WTC11 (cell line): Measurements from ENCODE around the gene STAC. TPM values are rescaled to one million over a fixed set of nuclear protein-coding genes. Genes with fewer than 3 reads are reported as not detected.

ENCODE experiments used
- ATAC-seq: fragments of 200-7000 bp; cut with Tn5 transposase; 2 replicates; pipeline ENCODE4 v1.10.0; 2021; ENCODE audit warnings: mild to moderate bottlenecking, moderate library complexity
- CTCF ChIA-PET: fragments of 300-600 bp; sonication (Branson Sonifier 250); formaldehyde crosslinking; loops from one replicate; lab custom pipeline; 2021; ENCODE audit warnings: antibody characterized with exemption; lab: Charles Lee
- POLR2A ChIA-PET: fragments of 350-600 bp; sonication (Branson Sonifier 250); formaldehyde crosslinking; loops from one replicate; lab custom pipeline; 2021; ENCODE audit warnings: antibody characterized with exemption; lab: Charles Lee
- DNase-seq: peaks from one replicate; pipeline ENCODE4 v3.0.0; 2021; ENCODE audit warnings: low spot score
- H3K27ac Mint-ChIP-seq: 2 replicates; pipeline ENCODE4 v1.8.0; 2021; ENCODE audit warnings: mixed read lengths
- H3K27me3 Mint-ChIP-seq: 2 replicates; pipeline ENCODE4 v1.8.0; 2021; ENCODE audit warnings: low read depth, mild to moderate bottlenecking, moderate library complexity, mixed read lengths
- H3K36me3 Mint-ChIP-seq: 2 replicates; pipeline ENCODE4 v1.8.0; 2021; ENCODE audit warnings: mixed read lengths
- H3K4me1 Mint-ChIP-seq: 2 replicates; pipeline ENCODE4 v1.8.0; 2022; ENCODE audit warnings: mixed read lengths
- H3K4me3 Mint-ChIP-seq: 2 replicates; pipeline ENCODE4 v1.8.0; 2021; ENCODE audit warnings: mild to moderate bottlenecking, moderate library complexity, mixed read lengths
- H3K9me3 Mint-ChIP-seq: 2 replicates; pipeline ENCODE4 v1.8.0; 2021; ENCODE audit warnings: mixed read lengths
- ATF1 ChIP-seq: sonication (generic); formaldehyde crosslinking; IDR thresholded peaks from 2 replicates; pipeline ENCODE4 v1.8.1; 2023; ENCODE audit warnings: mild to moderate bottlenecking, moderate library complexity, missing genetic modification reagents
- ATF2 ChIP-seq: sonication (generic); formaldehyde crosslinking; IDR thresholded peaks from 2 replicates; pipeline ENCODE4 v1.8.1; 2022; ENCODE audit warnings: low read depth, missing genetic modification reagents, borderline replicate concordance
- ATF6 ChIP-seq: sonication (generic); formaldehyde crosslinking; IDR thresholded peaks from 2 replicates; pipeline ENCODE4 v1.8.1; 2023; ENCODE audit warnings: mild to moderate bottlenecking, missing genetic modification reagents
- E2F1 ChIP-seq: sonication (generic); formaldehyde crosslinking; IDR thresholded peaks from 2 replicates; pipeline ENCODE4 v1.8.0; 2022; ENCODE audit warnings: mild to moderate bottlenecking, missing genetic modification reagents
- ERG ChIP-seq: fragments of 250-450 bp; sonication (Bioruptor Pico); IDR thresholded peaks from 2 replicates; pipeline ENCODE4 v1.8.0; 2021; ENCODE audit warnings: mild to moderate bottlenecking
- ETV6 ChIP-seq: sonication (generic); formaldehyde crosslinking; IDR thresholded peaks from 2 replicates; pipeline ENCODE4 v1.8.1; 2022; ENCODE audit warnings: mild to moderate bottlenecking, missing genetic modification reagents
- FOXP4 ChIP-seq: sonication (generic); formaldehyde crosslinking; IDR thresholded peaks from 2 replicates; pipeline ENCODE4 v1.8.0; 2022; ENCODE audit warnings: mild to moderate bottlenecking, missing genetic modification reagents
- GABPB1 ChIP-seq: sonication (generic); formaldehyde crosslinking; IDR thresholded peaks from 2 replicates; pipeline ENCODE4 v1.8.1; 2023; ENCODE audit warnings: mild to moderate bottlenecking, missing genetic modification reagents
- GTF2I ChIP-seq: fragments of 250-450 bp; sonication (Bioruptor Pico); conservative IDR thresholded peaks from 2 replicates; pipeline ENCODE4 v1.4.0; 2021; ENCODE audit warnings: mild to moderate bottlenecking
- HMGA2 ChIP-seq: fragments of 250-450 bp; sonication (Bioruptor Pico); IDR thresholded peaks from 2 replicates; pipeline ENCODE4 v1.4.0; 2021; ENCODE audit warnings: mild to moderate bottlenecking, moderate library complexity
- IRF1 ChIP-seq: sonication (generic); formaldehyde crosslinking; IDR thresholded peaks from 2 replicates; pipeline ENCODE4 v1.8.0; 2023; ENCODE audit warnings: missing genetic modification reagents
- IRF2 ChIP-seq: sonication (generic); formaldehyde crosslinking; IDR thresholded peaks from 2 replicates; pipeline ENCODE4 v1.8.0; 2022; ENCODE audit warnings: low read depth, missing genetic modification reagents, borderline replicate concordance
- MAX ChIP-seq: sonication (generic); formaldehyde crosslinking; IDR thresholded peaks from 2 replicates; pipeline ENCODE4 v1.8.0; 2022; ENCODE audit warnings: mild to moderate bottlenecking, missing genetic modification reagents
- MYBL2 ChIP-seq: sonication (generic); formaldehyde crosslinking; IDR thresholded peaks from 2 replicates; pipeline ENCODE4 v1.8.1; 2023; ENCODE audit warnings: mild to moderate bottlenecking, moderate library complexity, missing genetic modification reagents
- NFATC4 ChIP-seq: fragments of 250-450 bp; sonication (Bioruptor Pico); IDR thresholded peaks from 2 replicates; pipeline ENCODE4 v1.9.0; 2021; ENCODE audit warnings: mild to moderate bottlenecking
- NR3C1 ChIP-seq: sonication (generic); formaldehyde crosslinking; conservative IDR thresholded peaks from 2 replicates; pipeline ENCODE4 v1.8.1; 2023; ENCODE audit warnings: low read depth, mild to moderate bottlenecking, missing genetic modification reagents
- RELA ChIP-seq: sonication (generic); formaldehyde crosslinking; IDR thresholded peaks from 2 replicates; pipeline ENCODE4 v1.8.1; 2022; ENCODE audit warnings: missing genetic modification reagents, mild to moderate bottlenecking, borderline replicate concordance
- SOX15 ChIP-seq: fragments of 250-450 bp; sonication (Bioruptor Pico); IDR thresholded peaks from 2 replicates; pipeline ENCODE4 v1.9.0; 2021; ENCODE audit warnings: mild to moderate bottlenecking
- TCF7 ChIP-seq: sonication (generic); formaldehyde crosslinking; IDR thresholded peaks from 2 replicates; pipeline ENCODE4 v1.8.0; 2022; ENCODE audit warnings: mild to moderate bottlenecking, low read depth, missing genetic modification reagents, moderate library complexity
- TEAD1 ChIP-seq: sonication (generic); formaldehyde crosslinking; IDR thresholded peaks from 2 replicates; pipeline ENCODE4 v1.8.0; 2022; ENCODE audit warnings: mild to moderate bottlenecking, missing genetic modification reagents
- USF1 ChIP-seq: sonication (generic); formaldehyde crosslinking; IDR thresholded peaks from 2 replicates; pipeline ENCODE4 v1.8.0; 2022; ENCODE audit warnings: mild to moderate bottlenecking, missing genetic modification reagents
- ZNF219 ChIP-seq: sonication (generic); formaldehyde crosslinking; IDR thresholded peaks from 2 replicates; pipeline ENCODE4 v1.8.0; 2023; ENCODE audit warnings: missing genetic modification reagents, mild to moderate bottlenecking, borderline replicate concordance
- ZNF232 ChIP-seq: sonication (generic); formaldehyde crosslinking; IDR thresholded peaks from 2 replicates; pipeline ENCODE4 v1.8.0; 2022; ENCODE audit warnings: mild to moderate bottlenecking, missing genetic modification reagents
- ZNF317 ChIP-seq: sonication (generic); formaldehyde crosslinking; IDR thresholded peaks from 2 replicates; pipeline ENCODE4 v1.8.1; 2023; ENCODE audit warnings: low read depth, mild to moderate bottlenecking, moderate library complexity, missing genetic modification reagents, borderline replicate concordance
- ZNF396 ChIP-seq: fragments of 250-450 bp; sonication (Bioruptor Pico); IDR thresholded peaks from 2 replicates; pipeline ENCODE4 v1.8.0; 2021; ENCODE audit warnings: mild to moderate bottlenecking, moderate library complexity, borderline replicate concordance
- ZNF671 ChIP-seq: fragments of 250-450 bp; sonication (Bioruptor Pico); IDR thresholded peaks from 2 replicates; pipeline ENCODE4 v1.8.0; 2021; ENCODE audit warnings: mild to moderate bottlenecking
- total RNA-seq: library from RNA; stranded (reverse); gene quantifications from 3 replicates; pipeline ENCODE4 v1.2.3, GENCODE V29; 2021

STAC gene
- total RNA-seq, 1 experiment from 2014 or later: 5.6 TPM

- TF ChIP-seq IRF2 (CRISPR knock-in tag) (no peak), ZNF671 (CRISPR knock-in tag) (no peak)
Measured at GRCh38 chr3:36411587-36411986, 31.3 kb downstream of the STAC start (continued).

- ChIA-PET CTCF (no interaction called here), POLR2A (no interaction called here)
- no peaks in the 10 kb centered on the region for H3K27me3 Mint-ChIP-seq
- H3K4me3 Mint-ChIP-seq: no peak overlapping the region
- peaks cover 25% of the 10 kb centered on the region for H3K36me3 Mint-ChIP-seq
- no peak for ATAC-seq
- H3K4me1 Mint-ChIP-seq: peaks cover 16% of the 10 kb centered on the region
- H3K9me3 Mint-ChIP-seq: peaks cover 32% of the 10 kb centered on the region
- no peak for DNase-seq
- no peak overlapping the region for H3K27ac Mint-ChIP-seq
- TF ChIP-seq GABPB1 (CRISPR knock-in tag) (no peak), IRF1 (CRISPR knock-in tag) (no peak), ATF2 (CRISPR knock-in tag) (no peak), GTF2I (CRISPR knock-in tag) (no peak), FOXP4 (CRISPR knock-in tag) (no peak), ERG (CRISPR knock-in tag) (no peak), MAX (no peak), HMGA2 (CRISPR knock-in tag) (no peak), E2F1 (CRISPR knock-in tag) (no peak), ZNF317 (CRISPR knock-in tag) (no peak), TCF7 (CRISPR knock-in tag) (no peak), TEAD1 (CRISPR knock-in tag) (no peak), NFATC4 (no peak)
Measured at GRCh38 chr3:36416599-36416998, 36.3 kb downstream of the STAC start.

- POLR2A ChIA-PET: no interaction called here
- CTCF ChIA-PET: no interaction called here
- Mint-ChIP-seq H3K27ac (no peak overlapping the region), H3K9me3 (peaks cover 32% of the 10 kb centered on the region), H3K27me3 (no peaks in the 10 kb centered on the region), H3K4me3 (no peak overlapping the region), H3K4me1 (peaks cover 14% of the 10 kb centered on the region), H3K36me3 (peaks cover 25% of the 10 kb centered on the region)
- ATAC-seq: no peak
- no peak for DNase-seq
- TF ChIP-seq ATF6 (CRISPR knock-in tag): no peak
- no peak for TF ChIP-seq ETV6
- no peak for TF ChIP-seq ZNF232 (CRISPR knock-in tag)
- TF ChIP-seq SOX15 (CRISPR knock-in tag): no peak
- no peak for TF ChIP-seq USF1 (CRISPR knock-in tag)
- no peak for TF ChIP-seq MYBL2 (CRISPR knock-in tag)
- TF ChIP-seq ZNF219 (CRISPR knock-in tag): no peak
- no peak for TF ChIP-seq NR3C1 (CRISPR knock-in tag)
- no peak for TF ChIP-seq ATF1 (CRISPR knock-in tag)
- no peak for TF ChIP-seq ZNF396 (CRISPR knock-in tag)
- TF ChIP-seq RELA: no peak
- no peak for TF ChIP-seq MAX
Measured at GRCh38 chr3:36417237-36417636, 36.9 kb downstream of the STAC start.
